ENCODE measurements around the gene MYZAP. TPM values are rescaled to one million over a fixed set of nuclear protein-coding genes. Genes with fewer than 3 reads are reported as not detected.

Gene MYZAP
- polyA plus RNA-seq, 1 of the 3 experiments (the other 2 are of a cell fraction), result 0.07 TPM

DNA sequence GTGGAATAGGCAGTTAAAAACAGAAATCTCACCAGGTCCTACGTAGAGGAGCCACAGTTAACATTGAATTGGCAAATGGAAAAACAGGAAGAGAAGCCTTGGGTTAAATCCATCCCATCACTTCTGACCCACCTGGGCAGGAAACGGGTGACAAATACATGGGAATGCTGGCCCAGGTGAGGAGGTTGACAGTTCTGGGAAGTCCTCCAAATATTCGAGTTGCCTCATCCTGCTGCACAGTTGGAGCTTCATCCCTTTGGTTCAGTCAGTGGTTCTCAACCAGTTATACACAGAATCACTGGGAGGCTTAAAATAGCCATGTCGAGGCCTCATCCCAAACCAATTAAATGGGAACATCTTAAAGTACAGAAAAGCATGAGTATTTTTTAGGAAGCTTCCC, 5.3 kb downstream of the MYZAP start:
- ChIA-PET POLR2A (no interaction called here), CTCF (no interaction called here)
- H3F3A ChIP-seq (replicated peaks; ENCODE audit: insufficient read depth), result no peaks in the 10 kb centered on the region
- H4K20me1 ChIP-seq (ENCODE audit: insufficient read depth), result no peaks in the 10 kb centered on the region
- no peaks in the 10 kb centered on the region for H3K36me3 ChIP-seq (replicated peaks in 1 of 2; ENCODE audit: control insufficient read depth in 1 of 2, insufficient read depth in 2 of 2, low read length in 1 of 2)
- DNase-seq, result no peak
- no peaks in the 10 kb centered on the region for H3K9me3 ChIP-seq
- no peaks in the 10 kb centered on the region for H3K79me2 ChIP-seq (ENCODE audit: insufficient read depth)
- no peak overlapping the region for H3K4me2 ChIP-seq
- no peak overlapping the region for H3K27ac ChIP-seq (ENCODE audit: low read depth in 2 of 2, low read length in 1 of 2)
- H3K4me3 ChIP-seq (ENCODE audit: low read depth in 2 of 2, low read length in 1 of 2), result no peak overlapping the region
- peaks cover 0 to 9% of the 10 kb centered on the region in 2 experiments; a peak in 2 of 4 replicates for H3K4me1 ChIP-seq (ENCODE audit: control insufficient read depth in 1 of 2, insufficient read depth in 2 of 2, low read depth in 1 of 2, low read length in 1 of 2)
- no peak overlapping the region for H3K9ac ChIP-seq
- H3K27me3 ChIP-seq (ENCODE audit: insufficient read depth), result peaks cover 15% of the 10 kb centered on the region; the same call in 1 of the 2 replicates
- WGBS (ENCODE audit: low lambda C conversion rate), result 33% methylated on average over 4 of the region's 4 CpGs
- no peak overlapping the region for H2AFZ ChIP-seq (ENCODE audit: low read depth)
- TF ChIP-seq RFX5 (IDR thresholded peaks at IDR 0.05; ENCODE audit: low read length) (no peak), TCF12 (IDR thresholded peaks at IDR 0.05) (no peak), TAF1 (IDR thresholded peaks at IDR 0.05; ENCODE audit: borderline replicate concordance, low read depth, low read length) (no peak), EP300 (IDR thresholded peaks at IDR 0.05; ENCODE audit: borderline replicate concordance in 1 of 2, low read depth in 1 of 2, low read length in 1 of 2) (no peak), GABPA (IDR thresholded peaks at IDR 0.05; ENCODE audit: low read depth) (no peak), FOXM1 (IDR thresholded peaks at IDR 0.05; ENCODE audit: low read depth) (no peak), NFIC (IDR thresholded peaks at IDR 0.05; ENCODE audit: borderline replicate concordance) (no peak), MXI1 (IDR thresholded peaks at IDR 0.05; ENCODE audit: low read depth, low read length) (no peak), RAD21 (IDR thresholded peaks at IDR 0.05; ENCODE audit: low read length) (no peak)
- TF ChIP-seq, protein P1, sequence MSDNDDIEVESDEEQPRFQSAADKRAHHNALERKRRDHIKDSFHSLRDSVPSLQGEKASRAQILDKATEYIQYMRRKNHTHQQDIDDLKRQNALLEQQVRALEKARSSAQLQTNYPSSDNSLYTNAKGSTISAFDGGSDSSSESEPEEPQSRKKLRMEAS (IDR thresholded peaks at IDR 0.05; ENCODE audit: low read depth), result no peak
- TF ChIP-seq, protein P2, sequence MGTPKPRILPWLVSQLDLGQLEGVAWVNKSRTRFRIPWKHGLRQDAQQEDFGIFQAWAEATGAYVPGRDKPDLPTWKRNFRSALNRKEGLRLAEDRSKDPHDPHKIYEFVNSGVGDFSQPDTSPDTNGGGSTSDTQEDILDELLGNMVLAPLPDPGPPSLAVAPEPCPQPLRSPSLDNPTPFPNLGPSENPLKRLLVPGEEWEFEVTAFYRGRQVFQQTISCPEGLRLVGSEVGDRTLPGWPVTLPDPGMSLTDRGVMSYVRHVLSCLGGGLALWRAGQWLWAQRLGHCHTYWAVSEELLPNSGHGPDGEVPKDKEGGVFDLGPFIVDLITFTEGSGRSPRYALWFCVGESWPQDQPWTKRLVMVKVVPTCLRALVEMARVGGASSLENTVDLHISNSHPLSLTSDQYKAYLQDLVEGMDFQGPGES (IDR thresholded peaks at IDR 0.05; ENCODE audit: low read depth, low read length), result no peak
- no peaks in the 10 kb centered on the region for H3K9me2 ChIP-seq

DNA sequence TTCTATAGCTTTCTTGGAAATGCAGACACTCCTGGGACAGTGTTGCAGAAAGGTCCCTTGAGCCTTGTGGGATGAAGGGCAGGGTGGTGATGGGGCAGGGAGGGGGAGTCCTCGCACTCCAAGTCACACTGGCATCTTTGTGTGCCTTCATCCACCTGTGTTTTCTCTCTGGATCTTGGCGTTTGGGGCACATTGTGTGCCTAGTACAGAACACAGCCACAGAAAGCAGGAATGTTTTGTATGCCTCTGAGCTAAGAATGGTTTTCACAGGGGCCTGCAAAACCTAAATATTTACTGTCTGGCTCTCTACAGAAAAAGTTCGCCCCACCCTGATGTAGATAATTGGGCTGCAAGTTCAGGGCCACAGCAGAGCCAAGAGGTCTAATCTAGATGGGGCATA, 5.7 kb downstream of the MYZAP start:
- CTCF ChIA-PET, result no interaction called here
- H2AFZ ChIP-seq (ENCODE audit: low read depth), result no peak overlapping the region
- H3F3A ChIP-seq (replicated peaks; ENCODE audit: insufficient read depth), result no peaks in the 10 kb centered on the region
- no peaks in the 10 kb centered on the region for H3K9me3 ChIP-seq
- no peak overlapping the region for H3K4me3 ChIP-seq (ENCODE audit: low read depth in 2 of 2, low read length in 1 of 2)
- H3K9ac ChIP-seq, result no peak overlapping the region
- no peaks in the 10 kb centered on the region for H3K9me2 ChIP-seq
- TF ChIP-seq, protein P1 (IDR thresholded peaks at IDR 0.05; ENCODE audit: low read depth), result no peak
- TF ChIP-seq, protein P3, sequence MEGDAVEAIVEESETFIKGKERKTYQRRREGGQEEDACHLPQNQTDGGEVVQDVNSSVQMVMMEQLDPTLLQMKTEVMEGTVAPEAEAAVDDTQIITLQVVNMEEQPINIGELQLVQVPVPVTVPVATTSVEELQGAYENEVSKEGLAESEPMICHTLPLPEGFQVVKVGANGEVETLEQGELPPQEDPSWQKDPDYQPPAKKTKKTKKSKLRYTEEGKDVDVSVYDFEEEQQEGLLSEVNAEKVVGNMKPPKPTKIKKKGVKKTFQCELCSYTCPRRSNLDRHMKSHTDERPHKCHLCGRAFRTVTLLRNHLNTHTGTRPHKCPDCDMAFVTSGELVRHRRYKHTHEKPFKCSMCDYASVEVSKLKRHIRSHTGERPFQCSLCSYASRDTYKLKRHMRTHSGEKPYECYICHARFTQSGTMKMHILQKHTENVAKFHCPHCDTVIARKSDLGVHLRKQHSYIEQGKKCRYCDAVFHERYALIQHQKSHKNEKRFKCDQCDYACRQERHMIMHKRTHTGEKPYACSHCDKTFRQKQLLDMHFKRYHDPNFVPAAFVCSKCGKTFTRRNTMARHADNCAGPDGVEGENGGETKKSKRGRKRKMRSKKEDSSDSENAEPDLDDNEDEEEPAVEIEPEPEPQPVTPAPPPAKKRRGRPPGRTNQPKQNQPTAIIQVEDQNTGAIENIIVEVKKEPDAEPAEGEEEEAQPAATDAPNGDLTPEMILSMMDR (IDR thresholded peaks at IDR 0.05), result no peak
- no peak for TF ChIP-seq SIN3A (IDR thresholded peaks at IDR 0.05; ENCODE audit: borderline replicate concordance, low read depth, low read length)
- no peak for TF ChIP-seq EP300 (IDR thresholded peaks at IDR 0.05; ENCODE audit: borderline replicate concordance in 1 of 2, low read depth in 1 of 2, low read length in 1 of 2)
- no peak for TF ChIP-seq JUND (IDR thresholded peaks at IDR 0.05)
- TF ChIP-seq MXI1 (IDR thresholded peaks at IDR 0.05; ENCODE audit: low read depth, low read length), result no peak
- TF ChIP-seq GABPA (IDR thresholded peaks at IDR 0.05; ENCODE audit: low read depth), result no peak
- TF ChIP-seq FOXM1 (IDR thresholded peaks at IDR 0.05; ENCODE audit: low read depth), result no peak
- TF ChIP-seq POLR2AphosphoS5 (IDR thresholded peaks at IDR 0.05; ENCODE audit: low read depth, low read length), result no peak
- TF ChIP-seq, protein P4, sequence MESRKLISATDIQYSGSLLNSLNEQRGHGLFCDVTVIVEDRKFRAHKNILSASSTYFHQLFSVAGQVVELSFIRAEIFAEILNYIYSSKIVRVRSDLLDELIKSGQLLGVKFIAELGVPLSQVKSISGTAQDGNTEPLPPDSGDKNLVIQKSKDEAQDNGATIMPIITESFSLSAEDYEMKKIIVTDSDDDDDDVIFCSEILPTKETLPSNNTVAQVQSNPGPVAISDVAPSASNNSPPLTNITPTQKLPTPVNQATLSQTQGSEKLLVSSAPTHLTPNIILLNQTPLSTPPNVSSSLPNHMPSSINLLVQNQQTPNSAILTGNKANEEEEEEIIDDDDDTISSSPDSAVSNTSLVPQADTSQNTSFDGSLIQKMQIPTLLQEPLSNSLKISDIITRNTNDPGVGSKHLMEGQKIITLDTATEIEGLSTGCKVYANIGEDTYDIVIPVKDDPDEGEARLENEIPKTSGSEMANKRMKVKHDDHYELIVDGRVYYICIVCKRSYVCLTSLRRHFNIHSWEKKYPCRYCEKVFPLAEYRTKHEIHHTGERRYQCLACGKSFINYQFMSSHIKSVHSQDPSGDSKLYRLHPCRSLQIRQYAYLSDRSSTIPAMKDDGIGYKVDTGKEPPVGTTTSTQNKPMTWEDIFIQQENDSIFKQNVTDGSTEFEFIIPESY (IDR thresholded peaks at IDR 0.05; ENCODE audit: borderline replicate concordance, low read depth), result no peak
- TF ChIP-seq CHD2 (IDR thresholded peaks at IDR 0.05; ENCODE audit: low read length, partially characterized antibody), result no peak
- no peak for TF ChIP-seq FOXJ3 (CRISPR knock-in tag; IDR thresholded peaks at IDR 0.05)
- no peak for TF ChIP-seq ELF1 (IDR thresholded peaks at IDR 0.05)
- TF ChIP-seq EZH2phosphoT487 (IDR thresholded peaks at IDR 0.05; ENCODE audit: borderline replicate concordance, low read depth), result no peak
- TF ChIP-seq, protein P5, sequence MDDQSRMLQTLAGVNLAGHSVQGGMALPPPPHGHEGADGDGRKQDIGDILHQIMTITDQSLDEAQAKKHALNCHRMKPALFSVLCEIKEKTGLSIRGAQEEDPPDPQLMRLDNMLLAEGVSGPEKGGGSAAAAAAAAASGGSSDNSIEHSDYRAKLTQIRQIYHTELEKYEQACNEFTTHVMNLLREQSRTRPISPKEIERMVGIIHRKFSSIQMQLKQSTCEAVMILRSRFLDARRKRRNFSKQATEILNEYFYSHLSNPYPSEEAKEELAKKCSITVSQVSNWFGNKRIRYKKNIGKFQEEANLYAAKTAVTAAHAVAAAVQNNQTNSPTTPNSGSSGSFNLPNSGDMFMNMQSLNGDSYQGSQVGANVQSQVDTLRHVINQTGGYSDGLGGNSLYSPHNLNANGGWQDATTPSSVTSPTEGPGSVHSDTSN (IDR thresholded peaks at IDR 0.05), result no peak
- no peak for TF ChIP-seq RCOR1 (IDR thresholded peaks at IDR 0.05; ENCODE audit: low read length)
- no peak for TF ChIP-seq NFIC (IDR thresholded peaks at IDR 0.05; ENCODE audit: borderline replicate concordance)
- TF ChIP-seq RAD21 (IDR thresholded peaks at IDR 0.05; ENCODE audit: low read length), result no peak
- H4K20me1 ChIP-seq (ENCODE audit: insufficient read depth), result no peaks in the 10 kb centered on the region
- no peaks in the 10 kb centered on the region for H3K36me3 ChIP-seq (replicated peaks in 1 of 2; ENCODE audit: control insufficient read depth in 1 of 2, insufficient read depth in 2 of 2, low read length in 1 of 2)
- H3K4me1 ChIP-seq (ENCODE audit: control insufficient read depth in 1 of 2, insufficient read depth in 2 of 2, low read depth in 1 of 2, low read length in 1 of 2), result peaks cover 0 to 9% of the 10 kb centered on the region in 2 experiments; a peak in 2 of 4 replicates
- DNase-seq, result no peak
- peaks cover 13% of the 10 kb centered on the region; the same call in 1 of the 2 replicates for H3K27me3 ChIP-seq (ENCODE audit: insufficient read depth)
- no peak overlapping the region for H3K27ac ChIP-seq (ENCODE audit: low read depth in 2 of 2, low read length in 1 of 2)
- 26% methylated on average over 3 of the region's 3 CpGs for WGBS (ENCODE audit: low lambda C conversion rate)
- no peaks in the 10 kb centered on the region for H3K79me2 ChIP-seq (ENCODE audit: insufficient read depth)
- POLR2A ChIA-PET, result no interaction called here
- H3K4me2 ChIP-seq, result no peak overlapping the region

Data from SK-N-SH (cell line).